Uterine smooth muscle cell (primary cell): ENCODE measurements around the gene DRAM2. TPM values are rescaled to one million over a fixed set of nuclear protein-coding genes. Genes with fewer than 3 reads are reported as not detected.

ENCODE experiments used
- total RNA-seq: library from RNA; depleted of rRNA; stranded (reverse); fragments of >200 nt; gene quantifications from 2 replicates; pipeline ENCODE4 v1.2.3, GENCODE V29; 2014

Gene DRAM2
- total RNA-seq: 54.8 and 77.1 TPM in 2 replicates

DNA sequence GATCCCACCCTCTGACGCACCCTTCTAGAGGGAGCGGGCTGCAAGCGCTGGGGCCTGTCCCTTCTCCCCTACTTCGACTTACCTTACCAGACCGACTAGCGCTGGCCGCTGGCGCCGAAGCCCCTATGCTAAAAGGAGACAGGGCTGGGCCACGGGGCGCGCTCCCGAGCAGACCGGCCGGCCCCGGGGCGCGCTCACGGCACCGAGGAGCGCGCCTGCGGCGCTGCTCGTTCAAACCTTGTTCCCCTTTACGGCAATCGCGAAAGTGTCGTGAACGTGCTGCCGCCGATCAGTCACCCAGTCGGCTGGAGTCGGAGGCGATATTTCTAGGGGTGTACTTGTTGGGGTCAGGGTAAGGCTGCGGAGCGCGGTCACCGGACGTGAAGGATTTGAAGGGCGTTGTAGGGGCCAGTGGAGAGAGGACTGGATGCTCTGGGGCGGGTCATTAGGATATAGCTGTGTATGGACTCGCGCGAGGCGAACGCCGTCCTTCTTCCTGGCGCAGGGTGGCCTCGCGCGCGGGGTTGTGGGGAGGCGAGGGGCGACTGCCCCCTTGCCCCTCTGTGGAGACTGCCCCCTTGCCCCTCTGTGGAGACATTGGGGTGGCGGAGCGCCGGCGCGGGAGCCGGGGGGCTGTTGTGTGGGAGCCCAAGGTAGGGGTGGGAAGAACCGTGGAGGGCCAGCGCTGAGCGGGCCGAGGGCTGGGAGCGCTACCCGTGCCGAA lies at the start of gene DRAM2, which contains the start of gene CEPT1:
Gene DRAM2 (minus strand): TSS at position 138 of the 724 bp plus-strand sequence. CDS start 8,539 bp downstream, outside the sequence.
Gene CEPT1 (plus strand): TSS at position 268 of the 724 bp plus-strand sequence. CDS start 7,492 bp downstream, outside the sequence.

Other genes starting within 250 kb of the DRAM2 start
- 14.8 and 16.4 TPM in 2 replicates for gene LRIF1, start 176.2 kb downstream of the DRAM2 start, total RNA-seq
- gene CEPT1, start 130 bp upstream of the DRAM2 start, total RNA-seq: 50.5 and 54.7 TPM in 2 replicates
- gene DENND2D, start 60.6 kb upstream of the DRAM2 start, total RNA-seq: 1.1 and 1.6 TPM in 2 replicates
- 0.22 and 1.2 TPM in 2 replicates for gene CHI3L2, start 87.6 kb upstream of the DRAM2 start, total RNA-seq
- not detected in 2 replicates for gene CHIA, start 150.8 kb upstream of the DRAM2 start, total RNA-seq